ENCODE measurements around the gene THEMIS.

DNA sequence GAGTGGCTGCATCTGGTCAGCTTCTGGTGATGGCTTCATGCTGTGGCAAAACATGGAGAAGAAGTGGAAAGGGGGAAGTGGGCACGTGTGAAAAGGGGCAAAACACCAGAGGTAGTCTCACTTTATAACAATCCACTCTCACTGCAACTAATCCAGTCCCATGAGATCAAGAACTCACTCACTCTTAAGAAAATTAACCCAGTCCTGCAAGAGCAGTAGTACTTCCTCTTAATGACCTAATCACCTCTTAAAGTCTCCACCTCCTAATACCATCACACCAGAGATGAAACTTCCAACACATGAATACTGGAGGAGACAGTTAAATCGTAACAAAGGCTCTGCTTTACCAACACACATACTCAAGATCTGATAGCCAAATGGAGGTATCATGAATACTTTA, 152.6 kb downstream of the THEMIS start:
- no peak for TF ChIP-seq RCOR1 (conservative IDR thresholded peaks at IDR 0.05; ENCODE audit: low read depth, low read length)
- TF ChIP-seq, protein P1, sequence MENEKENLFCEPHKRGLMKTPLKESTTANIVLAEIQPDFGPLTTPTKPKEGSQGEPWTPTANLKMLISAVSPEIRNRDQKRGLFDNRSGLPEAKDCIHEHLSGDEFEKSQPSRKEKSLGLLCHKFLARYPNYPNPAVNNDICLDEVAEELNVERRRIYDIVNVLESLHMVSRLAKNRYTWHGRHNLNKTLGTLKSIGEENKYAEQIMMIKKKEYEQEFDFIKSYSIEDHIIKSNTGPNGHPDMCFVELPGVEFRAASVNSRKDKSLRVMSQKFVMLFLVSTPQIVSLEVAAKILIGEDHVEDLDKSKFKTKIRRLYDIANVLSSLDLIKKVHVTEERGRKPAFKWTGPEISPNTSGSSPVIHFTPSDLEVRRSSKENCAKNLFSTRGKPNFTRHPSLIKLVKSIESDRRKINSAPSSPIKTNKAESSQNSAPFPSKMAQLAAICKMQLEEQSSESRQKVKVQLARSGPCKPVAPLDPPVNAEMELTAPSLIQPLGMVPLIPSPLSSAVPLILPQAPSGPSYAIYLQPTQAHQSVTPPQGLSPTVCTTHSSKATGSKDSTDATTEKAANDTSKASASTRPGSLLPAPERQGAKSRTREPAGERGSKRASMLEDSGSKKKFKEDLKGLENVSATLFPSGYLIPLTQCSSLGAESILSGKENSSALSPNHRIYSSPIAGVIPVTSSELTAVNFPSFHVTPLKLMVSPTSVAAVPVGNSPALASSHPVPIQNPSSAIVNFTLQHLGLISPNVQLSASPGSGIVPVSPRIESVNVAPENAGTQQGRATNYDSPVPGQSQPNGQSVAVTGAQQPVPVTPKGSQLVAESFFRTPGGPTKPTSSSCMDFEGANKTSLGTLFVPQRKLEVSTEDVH (IDR thresholded peaks at IDR 0.05; ENCODE audit: low read depth, partially characterized antibody): no peak
- TF ChIP-seq EP300 (IDR thresholded peaks at IDR 0.05; ENCODE audit: borderline replicate concordance in 1 of 2, control insufficient read depth in 1 of 2, low read depth in 2 of 2, low read length in 2 of 2): no peak
- TF ChIP-seq YY1 (IDR thresholded peaks at IDR 0.05; ENCODE audit: low read depth, low read length): no peak
- TF ChIP-seq, protein P2, sequence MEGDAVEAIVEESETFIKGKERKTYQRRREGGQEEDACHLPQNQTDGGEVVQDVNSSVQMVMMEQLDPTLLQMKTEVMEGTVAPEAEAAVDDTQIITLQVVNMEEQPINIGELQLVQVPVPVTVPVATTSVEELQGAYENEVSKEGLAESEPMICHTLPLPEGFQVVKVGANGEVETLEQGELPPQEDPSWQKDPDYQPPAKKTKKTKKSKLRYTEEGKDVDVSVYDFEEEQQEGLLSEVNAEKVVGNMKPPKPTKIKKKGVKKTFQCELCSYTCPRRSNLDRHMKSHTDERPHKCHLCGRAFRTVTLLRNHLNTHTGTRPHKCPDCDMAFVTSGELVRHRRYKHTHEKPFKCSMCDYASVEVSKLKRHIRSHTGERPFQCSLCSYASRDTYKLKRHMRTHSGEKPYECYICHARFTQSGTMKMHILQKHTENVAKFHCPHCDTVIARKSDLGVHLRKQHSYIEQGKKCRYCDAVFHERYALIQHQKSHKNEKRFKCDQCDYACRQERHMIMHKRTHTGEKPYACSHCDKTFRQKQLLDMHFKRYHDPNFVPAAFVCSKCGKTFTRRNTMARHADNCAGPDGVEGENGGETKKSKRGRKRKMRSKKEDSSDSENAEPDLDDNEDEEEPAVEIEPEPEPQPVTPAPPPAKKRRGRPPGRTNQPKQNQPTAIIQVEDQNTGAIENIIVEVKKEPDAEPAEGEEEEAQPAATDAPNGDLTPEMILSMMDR (IDR thresholded peaks at IDR 0.05 in 2 of 3, conservative IDR thresholded peaks at IDR 0.05 in 1 of 3; ENCODE audit: control insufficient read depth in 2 of 3, extremely low read depth in 1 of 3, insufficient read depth in 1 of 3, low read depth in 3 of 3, low read length in 3 of 3): no peak
- no peak for TF ChIP-seq POLR2AphosphoS5 (IDR thresholded peaks at IDR 0.05; ENCODE audit: low read length)
- TF ChIP-seq, protein P3, sequence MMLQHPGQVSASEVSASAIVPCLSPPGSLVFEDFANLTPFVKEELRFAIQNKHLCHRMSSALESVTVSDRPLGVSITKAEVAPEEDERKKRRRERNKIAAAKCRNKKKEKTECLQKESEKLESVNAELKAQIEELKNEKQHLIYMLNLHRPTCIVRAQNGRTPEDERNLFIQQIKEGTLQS (IDR thresholded peaks at IDR 0.05; ENCODE audit: borderline replicate concordance, extremely low read depth, low read depth, low read length): no peak
- TF ChIP-seq MXI1 (IDR thresholded peaks at IDR 0.05; ENCODE audit: low read depth, low read length): no peak
- TF ChIP-seq STAT1 (conservative IDR thresholded peaks at IDR 0.05): no peak
- TF ChIP-seq BRCA1 (IDR thresholded peaks at IDR 0.05; ENCODE audit: low read depth, low read length): no peak
- no peak for TF ChIP-seq RAD21 (IDR thresholded peaks at IDR 0.05; ENCODE audit: insufficient read depth, low read depth, low read length)
- TF ChIP-seq POLR2AphosphoS2 (IDR thresholded peaks at IDR 0.05; ENCODE audit: low read depth, low read length): no peak

Measured in GM12878 (cell line).